AG09309 (cell line): ENCODE results near the gene NFE2L3.

Source experiments
- DNase-seq: peaks from one replicate; pipeline ENCODE4 v3.0.0-alpha.2; 2010; ENCODE audit warnings: low read depth
- H3K4me3 ChIP-seq: 2 replicates; pipeline ENCODE4 v1.5.1; 2011; ENCODE audit warnings: mild to moderate bottlenecking, low read depth, low read length, moderate library complexity; ENCODE audit not compliant: control insufficient read depth
- CTCF ChIP-seq: IDR thresholded peaks from 2 replicates; pipeline ENCODE4 v1.5.1; 2011; ENCODE audit warnings: mild to moderate bottlenecking, low read depth, low read length, inconsistent platforms; ENCODE audit not compliant: insufficient read depth, control insufficient read depth; ENCODE audit errors: missing control alignments

Gene NFE2L3

GRCh38 chr7:26135551-26135950 is 16.4 kb upstream of the NFE2L3 start:
- no peak for TF ChIP-seq CTCF
- no peak for DNase-seq

GRCh38 chr7:26136831-26137230 is 15.2 kb upstream of the NFE2L3 start:
- DNase-seq, result no peak
- no peak for TF ChIP-seq CTCF
- no peak overlapping the region for H3K4me3 ChIP-seq

More at GRCh38 chr7:26135551-26135950, 16.4 kb upstream of the NFE2L3 start:
- no peak overlapping the region for H3K4me3 ChIP-seq

GRCh38 chr7:26140380-26140779 is 11.6 kb upstream of the NFE2L3 start:
- no peak for DNase-seq
- H3K4me3 ChIP-seq, result no peak overlapping the region
- no peak for TF ChIP-seq CTCF

GRCh38 chr7:26141077-26141476 is 10.9 kb upstream of the NFE2L3 start:
- DNase-seq, result peak; percentile 5
- TF ChIP-seq CTCF, result no peak
- no peak overlapping the region for H3K4me3 ChIP-seq

GRCh38 chr7:26143298-26144048 is 8.5 kb upstream of the NFE2L3 start:
- H3K4me3 ChIP-seq, result no peak overlapping the region
- no peak for TF ChIP-seq CTCF
- peak; percentile 14 for DNase-seq

- H3K4me3 ChIP-seq, result no peak overlapping the region
- DNase-seq, result no peak
- no peak for TF ChIP-seq CTCF
Measured at GRCh38 chr7:26144184-26145080, 7.6 kb upstream of the NFE2L3 start.
